ENCODE results near the gene ANKRD66.

The ANKRD66 gene

DNA sequence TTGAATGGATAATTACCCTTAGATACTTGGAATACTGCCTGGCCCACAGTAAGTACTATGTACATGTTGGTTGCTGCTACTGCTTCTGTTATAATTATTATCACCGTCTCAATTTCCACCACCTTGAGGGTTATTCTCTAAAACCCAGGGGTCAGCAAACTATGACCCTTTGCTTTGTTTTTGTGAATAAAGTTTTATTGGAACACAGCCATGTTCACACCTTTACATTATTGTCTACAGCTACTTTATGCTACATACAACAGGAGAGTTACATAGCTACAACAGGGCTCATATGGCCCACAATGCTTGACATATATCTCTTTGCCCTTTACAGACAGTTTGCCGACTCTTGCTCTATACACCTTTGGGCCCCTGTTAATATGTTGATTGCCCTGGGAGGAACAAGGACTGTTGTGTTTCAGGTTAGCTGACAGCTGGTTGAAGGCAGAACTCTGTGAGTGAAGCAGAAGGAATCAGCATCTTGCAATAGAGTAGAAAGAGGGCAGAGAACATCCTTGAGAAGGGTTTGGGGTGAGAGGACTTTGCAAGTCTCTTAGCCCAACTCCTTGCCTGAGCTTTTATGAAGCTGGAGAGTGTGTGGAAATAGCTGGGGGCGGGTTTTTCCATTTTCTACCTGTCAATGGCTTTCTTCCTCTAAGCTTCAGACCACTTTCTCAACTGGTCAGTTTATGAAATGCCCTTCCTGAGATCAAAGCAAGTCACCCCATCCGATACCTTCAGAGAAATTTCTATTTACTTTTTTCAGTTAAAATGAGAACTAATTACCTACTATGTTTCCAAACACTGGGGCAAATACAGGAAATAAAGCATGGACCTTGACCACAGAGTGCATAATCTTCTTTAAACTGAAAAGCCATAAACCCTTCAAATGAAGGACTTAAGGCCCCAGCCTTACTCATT, 43.0 kb downstream of the ANKRD66 start:
- no peak for DNase-seq (ENCODE audit: low read depth in 2 of 3, low spot score in 1 of 3)

DNA sequence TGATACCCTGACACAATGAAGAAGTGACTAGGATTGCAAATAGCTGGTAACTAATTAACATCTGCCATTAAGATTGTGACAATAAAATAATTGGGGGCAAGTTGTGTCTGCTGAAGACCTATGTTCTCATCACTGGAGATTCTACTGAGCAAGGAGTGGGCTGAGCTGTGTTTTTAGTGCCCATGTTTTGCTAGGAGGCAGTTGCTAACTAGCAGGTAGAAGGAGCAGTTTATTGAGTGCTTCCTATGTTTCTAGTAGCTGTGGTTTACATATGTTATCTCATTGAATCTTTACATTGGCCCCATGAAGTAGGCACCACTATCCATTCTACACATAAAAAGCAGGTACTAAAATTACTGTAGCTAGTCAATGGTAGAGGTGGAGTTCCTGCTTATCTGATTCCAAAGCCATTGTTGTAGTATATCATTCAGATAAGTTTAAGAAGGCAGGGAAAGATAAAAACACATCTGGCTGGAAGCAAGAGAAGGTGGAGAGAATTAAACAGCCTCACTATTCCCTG, 43.7 kb downstream of the ANKRD66 start:
- no peak for DNase-seq (ENCODE audit: low read depth in 2 of 3, low spot score in 1 of 3)

DNA sequence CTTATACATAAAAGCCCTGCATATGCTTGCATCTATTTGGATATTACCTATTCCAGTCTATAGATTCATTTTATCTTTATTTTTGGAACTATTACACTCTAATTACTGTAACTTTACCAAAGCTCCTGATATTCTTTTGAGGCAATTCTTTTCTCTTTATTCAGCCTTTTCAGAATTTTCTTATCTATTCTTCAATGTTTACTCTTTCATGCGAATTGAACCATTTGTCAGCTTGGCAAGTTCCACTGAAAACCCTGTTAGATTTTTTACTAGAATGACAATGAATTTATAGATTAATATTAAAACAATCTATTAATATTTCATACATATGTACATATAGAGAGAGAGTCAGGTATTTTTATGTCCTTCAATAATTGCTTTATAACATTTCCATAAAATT, 45.9 kb downstream of the ANKRD66 start:
- DNase-seq (ENCODE audit: low read depth in 2 of 3, low spot score in 1 of 3) = no peak

DNA sequence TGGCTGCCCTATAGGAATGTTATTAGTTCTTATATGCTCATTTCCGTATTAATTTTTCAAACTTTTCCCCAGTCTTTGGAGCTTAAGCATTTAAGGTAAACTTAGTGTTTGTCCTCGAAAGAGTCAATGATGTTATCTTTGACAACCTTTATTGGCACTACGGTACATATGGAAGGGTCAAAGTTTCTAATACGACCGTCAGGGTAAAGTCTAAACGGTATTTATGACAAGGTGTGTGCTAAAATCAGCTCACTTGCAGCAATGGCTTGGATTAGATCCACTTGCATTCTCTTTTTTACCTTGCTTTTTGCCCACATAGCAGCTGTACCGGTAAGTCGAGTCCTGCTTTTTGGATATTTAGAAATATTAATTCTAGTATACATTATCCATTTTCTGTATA, 46.4 kb downstream of the ANKRD66 start, which contains the start of gene MEP1A:
Gene MEP1A, plus strand, starts transcription at position 252 of the 400 bp plus-strand sequence. Its CDS starts 10 bp downstream, at position 262.
- DNase-seq (ENCODE audit: low read depth in 2 of 3, low spot score in 1 of 3) = no peak

DNA sequence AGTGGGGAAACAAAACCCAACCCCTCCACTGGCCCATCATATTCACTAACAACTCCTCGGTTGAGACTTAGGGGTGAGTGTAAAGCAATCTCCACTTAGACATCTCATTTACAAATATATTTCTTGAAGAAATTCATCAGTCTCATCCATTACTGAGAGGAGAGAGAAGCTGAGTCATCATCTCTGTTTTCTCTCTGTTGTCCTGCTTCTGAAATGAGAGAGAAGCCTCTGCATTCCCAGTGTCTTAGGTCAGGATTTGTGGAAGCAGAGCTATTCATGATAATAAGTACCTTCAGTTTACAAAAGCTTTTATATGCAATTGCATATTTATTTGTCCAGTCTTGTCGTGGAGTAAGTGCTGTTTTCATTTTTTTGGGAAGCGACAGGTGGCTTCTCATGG, 47.3 kb downstream of the ANKRD66 start:
- DNase-seq (ENCODE audit: low read depth in 2 of 3, low spot score in 1 of 3) = no peak

DNA sequence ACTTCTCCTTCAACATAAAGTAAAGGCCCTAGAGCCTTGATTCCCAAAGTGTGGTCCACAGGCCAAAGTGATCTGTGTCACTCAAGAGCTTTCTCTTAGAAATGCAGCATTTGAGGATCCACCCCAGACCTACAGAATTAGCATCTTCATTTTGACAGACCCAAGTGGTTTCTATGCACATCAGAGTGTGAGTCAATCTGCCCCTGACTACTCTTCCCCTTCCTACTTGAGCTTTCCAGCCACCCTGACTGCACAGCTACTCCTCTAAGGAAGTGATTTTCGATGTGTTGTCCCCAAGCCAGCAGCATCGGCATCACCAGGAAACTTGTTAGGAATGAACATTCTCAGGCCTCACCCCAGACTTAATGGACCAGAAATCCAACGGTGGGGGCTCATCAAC, 49.1 kb downstream of the ANKRD66 start:
- no peak for DNase-seq (ENCODE audit: low read depth in 2 of 3, low spot score in 1 of 3)

DNA sequence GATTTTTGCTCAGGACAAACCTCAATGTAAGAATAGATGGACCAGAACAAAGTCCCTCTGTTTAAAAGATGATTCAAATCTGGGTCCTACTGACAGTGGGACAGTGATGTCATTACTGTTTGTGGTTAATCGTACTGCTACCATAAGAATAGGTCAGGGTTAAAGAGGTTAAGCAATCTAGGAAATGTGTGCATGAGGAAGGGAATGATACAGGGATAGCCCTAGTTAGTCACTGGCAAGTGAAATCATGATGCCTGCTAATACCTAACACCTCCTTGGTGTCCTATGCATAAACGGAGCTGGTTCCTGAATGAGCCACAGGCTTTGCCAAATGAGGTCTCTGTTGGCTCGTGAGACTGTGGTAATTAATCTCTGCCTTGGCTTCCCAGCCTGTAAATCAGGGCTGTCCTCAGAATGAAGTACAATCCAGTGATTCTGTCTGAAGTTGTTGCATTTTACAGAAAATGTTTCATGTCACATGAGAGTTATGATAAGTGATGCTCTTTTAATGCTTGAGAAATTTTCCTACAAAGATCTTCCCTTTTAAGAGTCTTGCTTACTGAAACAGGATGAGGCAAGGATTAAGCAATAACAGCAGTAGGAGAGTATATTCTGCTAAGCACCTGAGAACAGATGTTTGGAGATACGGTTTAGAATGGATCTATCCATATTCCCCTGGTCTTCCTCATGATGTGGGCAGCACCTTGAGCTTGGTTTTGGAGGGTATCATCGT, 50.3 kb downstream of the ANKRD66 start:
- no peak for DNase-seq (ENCODE audit: low read depth in 2 of 3, low spot score in 1 of 3)

DNA sequence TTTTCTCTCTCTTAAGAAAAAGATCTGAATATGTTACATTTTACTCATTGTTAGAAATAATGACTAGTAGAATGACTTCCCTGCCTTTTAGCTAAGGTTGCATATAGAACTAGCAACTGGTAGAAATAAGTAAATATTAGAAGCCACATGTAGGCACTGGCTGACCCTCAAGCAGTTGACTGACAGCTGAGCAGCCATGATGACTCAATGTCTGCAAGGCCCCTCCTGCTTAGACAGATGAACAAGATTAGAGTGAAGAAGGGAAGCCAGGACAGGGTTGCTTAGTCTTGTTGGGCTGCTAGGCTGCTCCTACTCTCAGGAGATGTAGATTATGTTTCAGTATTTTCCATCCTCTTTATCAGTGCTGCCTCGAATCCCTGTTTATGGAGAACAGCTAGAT, 52.9 kb downstream of the ANKRD66 start:
- DNase-seq (ENCODE audit: low read depth in 2 of 3, low spot score in 1 of 3) = no peak

DNA sequence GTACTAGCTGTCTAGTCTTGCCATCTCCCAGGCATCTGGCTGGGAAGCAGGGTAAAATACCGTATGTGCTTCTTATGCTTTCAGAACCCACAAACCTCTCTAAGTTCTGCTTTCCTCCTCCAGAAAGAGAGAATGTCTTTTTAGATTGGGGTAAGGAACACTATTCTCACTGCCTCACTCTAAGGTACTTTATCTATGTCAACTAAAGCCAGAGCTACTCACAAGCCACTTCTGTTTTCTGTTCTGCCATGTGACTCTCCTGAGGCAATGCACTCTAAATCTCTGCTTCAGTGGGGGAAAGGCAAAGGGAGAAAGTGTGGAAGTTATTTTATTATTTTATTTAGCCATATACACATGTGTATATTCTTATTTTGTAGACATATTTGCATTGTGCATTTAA, 62.1 kb downstream of the ANKRD66 start:
- DNase-seq (ENCODE audit: low read depth in 2 of 3, low spot score in 1 of 3) = no peak
